ENCODE data around the gene MID1. TPM values are rescaled to one million over a fixed set of nuclear protein-coding genes. Genes with fewer than 3 reads are reported as not detected.

MID1 gene
- total RNA-seq, 1 experiment from 2014 or later, result 79.5 TPM

- no TSS peak for BruUV-seq (replicated peaks)
- no peak for DNase-seq
- Histone ChIP-seq H3K4me1 (replicated peaks; ENCODE audit: insufficient read depth) (no peaks in the 10 kb centered on the region), H3K9me3 (ENCODE audit: insufficient read depth, low read depth) (no peaks in the 10 kb centered on the region), H3F3A (ENCODE audit: insufficient read depth, low read depth) (no peaks in the 10 kb centered on the region), H3K79me2 (ENCODE audit: low read depth) (no peaks in the 10 kb centered on the region), H3K4me3 (no peak overlapping the region), H3K9me2 (ENCODE audit: insufficient read depth) (no peaks in the 10 kb centered on the region), H4K20me1 (ENCODE audit: insufficient read depth) (no peaks in the 10 kb centered on the region), H3K36me3 (ENCODE audit: low read depth) (no peaks in the 10 kb centered on the region), H3K4me2 (no peak overlapping the region), H3K27ac (no peak overlapping the region), H2AFZ (no peak overlapping the region), H3K27me3 (ENCODE audit: insufficient read depth, low read depth) (no peaks in the 10 kb centered on the region)
- ChIA-PET POLR2A (ENCODE audit: unreplicated experiment) (no interaction called here), CTCF (no interaction called here)
- TF ChIP-seq CTCF (conservative IDR thresholded peaks at IDR 0.05) (no peak), EZH2 (IDR thresholded peaks at IDR 0.05; ENCODE audit: low read depth) (no peak)
- intact Hi-C loops (cut with micrococcal nuclease; ENCODE audit: unreplicated experiment), result no loop called here
These were observed 108.1 kb downstream of the MID1 start for GRCh38 chrX:10512258-10512657.

GRCh38 chrX:10509397-10509796 lies 111.0 kb downstream of the MID1 start:
- intact Hi-C loops (cut with micrococcal nuclease; ENCODE audit: unreplicated experiment), result no loop called here
- TF ChIP-seq CTCF (conservative IDR thresholded peaks at IDR 0.05), result no peak
- TF ChIP-seq EZH2 (IDR thresholded peaks at IDR 0.05; ENCODE audit: low read depth), result no peak
- ChIA-PET CTCF (no interaction called here), POLR2A (ENCODE audit: unreplicated experiment) (no interaction called here)
- no peaks in the 10 kb centered on the region for H3K9me3 ChIP-seq (ENCODE audit: insufficient read depth, low read depth)
- no peak overlapping the region for H3K4me2 ChIP-seq
- H3K27ac ChIP-seq, result no peak overlapping the region
- no peak for DNase-seq
- no peaks in the 10 kb centered on the region for H3K9me2 ChIP-seq (ENCODE audit: insufficient read depth)
- H2AFZ ChIP-seq, result no peak overlapping the region
- H3K4me3 ChIP-seq, result no peak overlapping the region
- no peaks in the 10 kb centered on the region for H3K4me1 ChIP-seq (replicated peaks; ENCODE audit: insufficient read depth)
- no peaks in the 10 kb centered on the region for H3K79me2 ChIP-seq (ENCODE audit: low read depth)
- no peaks in the 10 kb centered on the region for H4K20me1 ChIP-seq (ENCODE audit: insufficient read depth)
- BruUV-seq (replicated peaks), result no TSS peak
- no peaks in the 10 kb centered on the region for H3F3A ChIP-seq (ENCODE audit: insufficient read depth, low read depth)
- H3K27me3 ChIP-seq (ENCODE audit: insufficient read depth, low read depth), result no peaks in the 10 kb centered on the region
- H3K36me3 ChIP-seq (ENCODE audit: low read depth), result no peaks in the 10 kb centered on the region

GRCh38 chrX:10508891-10509290 lies 111.5 kb downstream of the MID1 start:
- no peaks in the 10 kb centered on the region for H3K79me2 ChIP-seq (ENCODE audit: low read depth)
- H2AFZ ChIP-seq, result no peak overlapping the region
- no peak overlapping the region for H3K27ac ChIP-seq
- no TSS peak for BruUV-seq (replicated peaks)
- ChIA-PET POLR2A (ENCODE audit: unreplicated experiment) (no interaction called here), CTCF (no interaction called here)
- no peak overlapping the region for H3K4me3 ChIP-seq
- no peak overlapping the region for H3K4me2 ChIP-seq
- intact Hi-C loops (cut with micrococcal nuclease; ENCODE audit: unreplicated experiment), result no loop called here
- no peaks in the 10 kb centered on the region for H3K27me3 ChIP-seq (ENCODE audit: insufficient read depth, low read depth)
- H3K36me3 ChIP-seq (ENCODE audit: low read depth), result no peaks in the 10 kb centered on the region
- no peaks in the 10 kb centered on the region for H3K4me1 ChIP-seq (replicated peaks; ENCODE audit: insufficient read depth)
- H4K20me1 ChIP-seq (ENCODE audit: insufficient read depth), result no peaks in the 10 kb centered on the region
- H3K9me2 ChIP-seq (ENCODE audit: insufficient read depth), result no peaks in the 10 kb centered on the region
- TF ChIP-seq CTCF (conservative IDR thresholded peaks at IDR 0.05) (no peak), EZH2 (IDR thresholded peaks at IDR 0.05; ENCODE audit: low read depth) (no peak)
- H3F3A ChIP-seq (ENCODE audit: insufficient read depth, low read depth), result no peaks in the 10 kb centered on the region
- no peaks in the 10 kb centered on the region for H3K9me3 ChIP-seq (ENCODE audit: insufficient read depth, low read depth)
- no peak for DNase-seq

Data from PC-9 (cell line).